NCI-H510A treated with DMSO at 0.1 percent for 48 hours (cell line): ENCODE results near the gene GNG8.
A peak's percentile ranks its signal among the peaks of the same experiment; 100 is the strongest.

ENCODE experiments used
- DNase-seq: peaks from one replicate; lab custom pipeline; 2025; lab: John Stamatoyannopoulos, UW

The GNG8 gene

DNA sequence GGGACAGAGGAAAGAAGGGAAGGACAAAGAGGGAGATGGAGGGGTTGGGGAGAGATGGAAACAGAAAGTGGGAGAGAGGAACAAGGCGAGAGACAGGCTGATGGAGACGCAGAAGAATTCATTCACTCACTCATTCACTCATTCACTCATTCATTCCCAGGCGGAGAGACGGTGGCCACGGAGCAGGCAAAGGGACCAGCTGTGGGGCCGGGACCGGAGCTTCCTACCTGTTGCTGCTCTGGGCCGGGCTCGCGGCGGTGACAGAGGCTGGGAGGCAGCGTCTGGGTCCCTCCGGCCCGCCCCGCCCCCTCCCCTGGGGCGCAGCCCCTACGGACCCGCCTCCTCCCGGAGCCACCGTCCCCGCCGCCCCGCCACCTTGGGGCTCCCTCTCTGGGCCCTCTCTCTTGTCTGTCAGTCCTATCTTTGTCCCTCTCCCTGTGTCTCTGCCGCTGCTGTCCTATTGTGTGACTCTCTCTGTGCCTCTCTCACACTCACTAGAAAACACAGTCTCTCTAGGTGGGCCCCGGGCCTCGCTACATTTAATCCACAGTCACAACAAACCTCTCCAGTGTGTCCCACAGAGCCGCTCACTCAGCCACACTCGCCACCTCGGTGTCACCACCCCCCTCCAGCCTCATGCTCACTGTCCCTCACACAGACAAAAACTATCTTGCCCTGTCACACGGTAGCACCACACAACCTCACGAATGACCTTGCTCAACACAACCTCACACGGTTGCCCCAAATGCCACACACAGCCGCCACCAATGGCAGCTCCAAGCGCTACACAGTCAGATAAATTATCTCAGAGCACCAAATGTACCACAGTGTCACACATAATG is at the start of gene GNG8:
Gene GNG8, minus strand, starts transcription at position 283 of the 842 bp plus-strand sequence. CDS start 1,520 bp downstream, outside the sequence.
- no peak for DNase-seq

DNA sequence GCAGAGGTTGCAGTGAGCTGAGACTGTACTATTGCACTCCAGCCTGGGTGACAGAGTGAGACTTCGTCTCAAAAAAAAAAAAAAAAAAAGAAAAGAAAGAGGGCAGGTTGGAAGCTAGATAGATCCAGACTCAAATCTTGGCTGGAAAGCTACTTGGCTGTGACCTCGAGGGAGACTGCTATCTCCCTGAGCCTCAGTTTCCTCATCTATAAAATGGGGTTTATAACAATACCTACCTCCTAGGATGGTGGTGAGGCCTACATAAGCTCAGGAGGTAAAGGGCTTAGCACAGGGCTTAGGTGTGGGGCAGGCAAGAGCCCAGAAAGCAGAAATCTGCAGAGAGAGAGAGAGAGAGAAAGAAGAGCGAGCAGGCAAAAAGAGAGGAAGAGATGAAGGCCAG is 49.2 kb upstream of the GNG8 start:
- no peak for DNase-seq

DNA sequence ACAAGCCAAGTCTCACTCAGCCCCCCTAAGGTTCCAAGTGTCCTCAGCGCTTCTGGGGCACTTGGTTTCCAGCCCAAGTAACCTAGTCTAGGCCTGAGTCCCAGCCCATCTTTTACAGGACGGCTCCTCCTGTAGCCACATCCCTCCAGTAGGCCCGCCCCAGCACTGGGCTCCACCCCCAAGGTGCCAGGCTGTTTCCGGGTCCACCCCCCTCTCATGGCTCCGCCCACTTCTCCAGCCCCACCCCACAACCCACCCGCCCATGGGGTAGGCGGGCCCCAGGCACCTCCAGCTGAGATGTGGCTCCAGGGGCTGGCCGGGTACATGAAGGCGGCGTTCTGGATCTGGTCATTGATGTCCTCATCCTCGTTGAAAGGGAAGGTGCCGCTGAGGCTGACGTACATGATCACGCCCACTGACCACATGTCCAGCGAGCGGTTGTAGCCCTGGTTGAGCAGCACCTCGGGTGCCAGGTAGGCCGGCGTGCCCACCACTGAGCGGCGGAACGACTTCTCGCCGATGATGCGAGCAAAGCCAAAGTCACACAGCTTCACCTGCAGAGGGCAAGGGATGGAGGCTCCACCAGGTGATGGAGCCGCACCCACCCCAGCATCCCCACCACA is 42.2 kb upstream of the GNG8 start:
- no peak for DNase-seq

DNA sequence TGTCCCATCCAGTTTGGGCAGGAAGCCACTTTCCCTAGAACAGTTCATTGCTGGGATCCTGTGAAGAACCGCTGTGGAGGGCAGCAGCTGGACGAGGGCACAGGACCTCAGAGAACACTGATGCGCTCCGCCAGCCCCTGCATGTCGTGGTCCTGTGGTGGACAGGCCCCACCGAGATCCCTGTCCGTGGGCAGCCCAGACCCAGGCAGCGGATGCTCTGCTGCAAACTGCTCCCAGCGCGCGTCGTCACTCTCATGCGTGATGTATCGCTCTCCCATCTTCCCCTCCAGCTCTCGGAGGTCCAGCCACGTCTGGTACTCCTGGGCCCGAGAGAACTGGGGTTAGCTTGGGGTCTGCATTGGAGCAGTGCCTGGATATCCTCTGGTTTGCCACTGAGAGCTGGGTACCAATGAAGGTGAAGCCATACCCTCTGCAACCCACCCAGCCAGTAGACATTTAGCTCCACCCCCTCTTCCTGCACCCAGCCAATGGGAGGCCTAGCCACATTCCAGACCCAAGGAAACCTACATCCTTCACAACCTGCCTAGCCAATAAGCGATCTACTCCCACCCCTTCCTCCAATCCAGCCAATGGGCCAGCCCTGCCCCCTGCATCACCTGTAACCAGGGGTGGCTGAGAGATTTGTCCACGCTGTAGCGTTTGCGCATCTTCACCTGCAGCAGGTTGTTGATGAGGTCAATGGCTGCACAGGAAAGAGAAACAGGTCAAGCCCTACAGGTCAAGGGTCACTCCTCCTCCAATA is 38.6 kb upstream of the GNG8 start:
- peak; percentile 39 for DNase-seq

DNA sequence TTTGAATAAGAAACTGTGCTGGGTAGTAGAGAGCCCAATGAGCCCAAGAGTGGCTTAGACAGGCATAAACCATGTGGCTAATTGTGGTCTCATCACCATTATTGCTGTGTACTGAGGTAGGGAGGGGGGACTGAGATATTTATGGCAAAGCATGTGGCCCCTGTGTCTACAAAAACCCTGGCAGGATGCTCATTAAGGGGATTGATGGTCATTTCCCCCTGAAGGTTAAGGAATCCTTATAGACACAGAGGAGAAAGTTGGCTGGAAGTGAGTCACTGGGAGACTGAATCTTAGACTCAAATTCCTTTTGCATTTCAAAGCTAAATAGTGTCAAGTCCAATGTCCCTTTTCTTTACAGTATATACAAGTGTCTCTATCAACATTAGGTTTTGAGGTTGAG is 34.8 kb upstream of the GNG8 start:
- no peak for DNase-seq

DNA sequence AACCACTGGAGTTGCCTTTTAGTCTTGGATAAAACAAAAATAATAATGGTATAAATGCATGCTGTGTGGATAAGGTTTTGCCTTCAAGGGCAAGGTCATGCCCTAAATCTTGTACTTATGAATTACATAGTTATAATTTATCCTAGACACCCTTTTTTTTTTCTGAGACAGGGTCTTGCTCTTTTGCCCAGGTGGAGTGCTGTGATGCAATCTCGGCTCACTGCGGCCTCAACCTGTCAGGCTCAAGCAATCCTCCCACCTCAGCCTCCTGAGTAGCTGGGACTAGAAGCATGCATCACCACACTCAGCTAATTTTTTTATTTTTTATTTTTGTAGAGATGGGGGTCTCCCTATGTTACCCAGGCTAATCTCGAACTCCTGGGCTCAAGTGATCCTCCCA is 32.7 kb upstream of the GNG8 start:
- DNase-seq, result no peak

DNA sequence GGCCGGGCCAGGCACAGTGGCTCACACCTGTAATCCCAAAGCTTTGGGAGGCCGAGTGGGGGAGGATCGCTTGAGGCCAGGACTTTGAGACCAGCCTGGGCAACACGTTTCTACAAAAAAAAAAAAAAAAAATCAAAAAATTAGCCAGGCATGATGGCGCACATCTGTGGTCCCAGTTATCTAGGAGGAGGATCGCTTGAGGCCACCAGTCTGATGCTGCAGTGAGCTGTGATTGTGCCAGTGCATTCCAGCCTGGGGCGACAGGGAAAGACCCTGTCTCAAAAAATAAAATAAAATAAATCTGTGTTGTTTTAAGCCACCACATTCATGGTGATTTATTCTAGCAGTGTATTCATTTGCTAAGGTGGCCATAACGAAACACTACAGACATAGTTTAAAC is 29.1 kb upstream of the GNG8 start:
- DNase-seq, result no peak

DNA sequence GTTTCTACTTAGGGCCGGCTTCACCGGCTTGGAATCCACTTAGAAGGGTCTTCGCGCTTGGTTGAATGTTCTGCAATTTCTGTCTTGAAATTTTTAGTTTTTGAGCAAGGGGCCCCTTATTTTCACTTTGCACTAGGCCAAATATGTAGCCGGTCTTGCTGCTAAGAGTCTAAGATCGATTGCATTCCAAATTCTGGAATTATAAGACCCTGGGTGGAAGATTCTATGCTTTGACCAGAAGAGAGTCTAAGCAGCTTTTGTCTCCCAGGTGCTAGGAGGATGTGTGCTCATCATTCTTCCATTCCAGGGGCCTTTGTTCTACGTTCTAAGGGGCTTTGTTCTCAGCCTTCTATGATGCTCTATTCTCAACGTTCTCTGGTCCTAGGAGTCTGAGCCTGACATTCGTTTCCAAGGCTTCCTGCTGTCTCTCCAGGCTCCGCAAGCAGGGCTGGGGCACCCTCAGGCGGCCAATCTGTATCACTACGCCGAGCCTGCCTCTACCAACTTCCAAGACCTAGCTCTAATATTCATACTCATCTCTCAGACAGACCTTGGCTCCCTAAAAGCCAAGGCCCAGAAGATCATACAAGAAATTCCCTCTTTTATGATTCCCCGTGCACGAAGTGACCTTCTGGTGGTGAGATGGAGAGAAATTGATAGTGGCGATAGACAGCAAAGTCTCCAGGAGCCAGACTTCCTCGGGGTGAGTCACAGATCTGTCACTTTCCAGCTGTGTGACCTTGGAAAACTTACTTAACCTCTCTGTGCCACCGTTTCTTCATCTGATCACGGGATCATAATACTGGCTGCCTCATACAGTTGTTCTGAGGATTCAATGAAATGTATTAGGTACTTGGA is 26.0 kb upstream of the GNG8 start:
- DNase-seq, result peak; percentile 76

DNA sequence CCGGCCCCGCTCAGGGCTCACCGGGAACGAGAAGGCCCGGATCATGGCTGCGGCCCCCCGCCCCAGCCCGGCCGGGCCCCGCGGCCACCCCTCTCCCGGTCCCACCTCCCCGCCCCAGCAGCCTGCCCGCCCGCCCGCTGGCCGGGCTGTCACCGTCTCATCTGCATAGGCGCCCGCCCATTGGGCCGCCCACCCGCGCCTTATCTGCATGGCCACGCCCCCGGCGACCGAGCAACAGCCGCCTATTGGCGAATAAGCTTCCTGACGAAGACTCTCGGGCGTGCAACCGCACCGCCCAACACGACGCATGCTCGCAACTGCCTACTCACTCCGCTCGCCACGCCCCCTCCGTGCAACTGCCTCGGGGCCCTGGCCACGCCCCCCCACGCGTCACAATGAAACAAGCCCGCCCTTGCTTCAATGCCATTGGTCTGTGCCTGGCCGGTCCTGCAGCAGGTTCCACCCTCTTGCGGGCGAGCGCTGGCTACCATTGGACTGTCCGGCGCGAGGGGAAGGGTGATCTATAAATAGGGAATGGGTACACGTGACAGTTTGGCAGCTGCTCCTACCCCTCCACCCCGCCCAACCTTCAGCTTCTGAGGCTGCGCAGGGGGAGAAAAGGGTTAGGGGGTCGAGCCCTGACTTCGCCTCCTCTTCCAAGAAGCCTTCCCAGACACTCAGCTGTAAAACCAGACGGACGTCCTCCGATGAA is 25.2 kb upstream of the GNG8 start, which contains the start of gene DACT3:
Gene DACT3, minus strand, starts transcription at position 163 of the 712 bp plus-strand sequence. Its CDS starts 118 bp downstream, at position 45.
- peak; percentile 99 for DNase-seq

DNA sequence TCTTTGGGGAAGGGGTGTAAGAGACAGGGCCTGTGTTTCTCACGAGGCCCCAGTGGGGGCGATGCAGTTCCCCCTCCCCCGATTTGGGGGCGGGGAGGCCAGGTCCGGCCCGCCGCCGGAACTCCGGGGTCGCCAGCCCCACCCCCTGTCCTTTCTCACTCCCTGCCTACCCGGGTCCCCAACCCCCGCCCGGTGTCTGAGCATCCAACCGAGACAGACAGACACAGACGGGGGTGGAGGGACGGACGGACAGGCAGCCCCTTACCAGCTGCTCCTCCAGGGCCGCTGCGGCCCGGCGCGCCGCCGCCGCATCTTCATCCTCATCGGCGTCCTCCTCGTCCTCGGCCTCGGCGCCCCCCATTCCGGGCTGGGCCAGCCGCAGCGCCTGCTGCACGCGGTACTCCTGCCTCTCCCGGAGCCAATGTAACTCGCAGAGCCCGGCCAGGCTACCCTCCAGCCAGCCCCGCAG is 24.6 kb upstream of the GNG8 start:
- DNase-seq, result no peak

DNA sequence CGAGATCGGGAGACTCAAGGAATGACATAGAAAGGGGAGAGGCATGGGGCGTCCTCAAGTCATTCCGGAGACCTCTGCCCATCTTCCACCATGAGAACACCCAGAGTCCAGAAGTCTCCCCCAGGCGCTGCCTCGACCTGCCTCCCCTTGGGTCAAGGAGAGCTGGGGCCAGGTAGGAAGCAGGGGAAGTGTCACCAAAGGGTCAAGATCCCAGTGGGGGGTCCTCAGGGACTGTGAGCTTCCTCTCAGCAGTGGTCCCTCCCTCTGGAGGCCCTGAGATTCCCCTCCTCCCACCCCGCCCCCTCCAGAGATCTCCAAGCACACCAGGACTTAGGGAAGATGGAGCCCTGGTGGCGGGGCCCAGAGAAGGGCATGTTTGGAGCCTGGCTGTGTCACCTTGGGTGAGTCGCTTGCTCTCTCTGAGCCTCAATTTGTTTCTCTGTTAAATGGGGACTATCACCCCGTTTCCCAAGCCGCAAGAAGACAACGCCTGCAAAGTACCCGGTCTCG is 24.1 kb upstream of the GNG8 start:
- DNase-seq, result no peak

DNA sequence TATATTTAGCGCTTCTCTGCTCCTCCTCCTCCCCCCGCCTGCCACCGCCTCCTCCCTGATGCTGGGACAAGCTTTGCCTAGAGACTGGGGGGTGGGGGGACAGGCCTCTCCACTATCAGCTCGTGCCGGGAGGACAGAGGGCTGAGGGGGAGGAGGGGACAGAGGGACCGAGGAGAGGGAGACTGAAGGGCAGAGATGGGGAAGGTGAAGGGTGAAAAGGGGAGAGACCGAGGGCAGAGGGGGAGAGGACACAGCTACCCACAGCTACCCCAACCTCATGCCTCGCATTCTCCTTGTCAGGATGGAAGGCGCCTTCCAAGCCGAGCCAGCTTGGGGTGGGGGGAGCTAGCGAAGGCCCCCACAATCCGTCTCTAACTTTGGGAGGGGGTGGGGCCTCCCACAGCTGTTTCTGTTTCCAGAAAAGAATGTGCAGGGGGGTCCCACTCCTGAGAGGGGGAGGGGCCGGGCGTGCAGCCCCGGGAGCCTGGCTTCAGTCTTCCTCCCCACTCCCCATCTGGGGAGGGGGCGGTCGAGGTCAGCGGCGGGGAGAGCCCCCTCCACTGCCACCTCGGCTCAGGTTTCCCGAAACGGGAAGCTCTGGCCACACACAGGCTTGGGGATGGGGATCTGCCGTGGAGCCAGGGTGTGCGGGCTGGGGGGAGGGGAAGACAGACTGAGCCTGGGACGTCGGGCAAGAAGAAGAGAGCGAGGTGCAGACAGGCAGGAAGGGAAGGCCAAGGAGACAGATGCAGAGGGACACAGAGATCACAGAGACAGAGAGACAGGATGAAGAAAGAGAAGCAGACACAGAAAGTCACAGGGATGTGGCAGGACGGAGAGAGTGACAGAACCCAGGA is 23.4 kb upstream of the GNG8 start:
- no peak for DNase-seq

DNA sequence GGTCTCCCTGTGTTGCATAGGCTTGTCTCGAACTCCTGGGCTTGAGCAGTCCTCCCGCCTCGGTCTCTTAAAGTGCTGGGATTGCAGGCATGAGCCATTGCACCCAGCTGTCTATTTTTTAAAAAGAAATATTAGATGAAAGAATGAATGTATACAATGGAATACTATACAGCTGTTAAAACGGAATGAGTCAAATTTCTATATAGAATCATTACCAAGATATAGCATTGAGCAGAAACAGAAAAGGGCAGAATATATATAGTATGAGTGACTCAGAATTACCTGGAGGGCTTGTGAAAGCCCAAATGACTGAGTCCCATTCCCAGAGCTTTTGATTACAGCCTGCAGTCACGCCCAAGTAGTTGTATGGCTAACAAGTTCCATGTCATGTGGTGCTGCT is 20.5 kb upstream of the GNG8 start:
- no peak for DNase-seq

DNA sequence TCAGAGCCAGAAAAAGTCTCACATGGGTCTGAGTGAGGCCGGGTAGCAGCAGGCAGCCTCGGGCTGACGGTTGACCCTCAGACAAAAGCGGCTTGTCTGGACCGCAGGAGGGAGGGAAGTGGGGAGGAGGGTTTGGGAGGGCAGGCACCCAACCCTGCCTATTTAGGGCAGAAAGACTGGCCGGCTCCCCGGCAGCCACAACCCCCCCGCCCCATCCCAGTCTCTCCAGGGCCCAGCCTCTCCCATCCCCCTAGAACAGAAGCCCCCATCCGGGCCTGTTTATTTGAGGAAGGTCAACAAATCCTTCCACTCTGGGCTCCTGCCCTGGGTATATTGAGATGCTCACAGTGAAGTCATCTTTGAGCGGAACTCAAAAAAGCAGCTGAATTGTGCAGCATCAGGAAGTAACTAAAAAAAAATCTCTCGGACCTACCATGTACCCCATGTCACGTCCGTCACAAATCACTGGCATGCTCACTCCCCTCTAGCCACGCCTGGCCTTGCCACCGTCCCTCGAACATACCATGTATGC is 18.7 kb upstream of the GNG8 start:
- no peak for DNase-seq

DNA sequence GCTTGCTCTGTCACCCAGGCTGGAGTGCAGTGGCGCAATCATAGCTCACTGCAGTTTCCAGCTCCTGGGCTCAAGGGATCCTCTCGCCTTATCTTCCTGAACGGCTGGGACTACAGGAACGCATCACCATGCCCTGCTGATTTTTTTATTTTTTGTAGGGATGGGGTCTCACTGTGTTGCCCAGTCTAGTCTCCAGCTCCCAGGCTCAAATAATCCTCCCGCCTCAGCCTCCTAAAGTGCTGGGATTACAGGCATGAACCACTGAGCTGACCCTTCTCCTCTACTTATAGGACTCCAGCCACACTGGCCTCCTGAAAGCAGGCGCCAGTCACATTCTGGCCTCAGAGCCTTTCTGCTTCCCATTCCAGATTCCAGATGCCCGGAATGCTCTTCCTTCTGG is 14.4 kb upstream of the GNG8 start:
- no peak for DNase-seq

DNA sequence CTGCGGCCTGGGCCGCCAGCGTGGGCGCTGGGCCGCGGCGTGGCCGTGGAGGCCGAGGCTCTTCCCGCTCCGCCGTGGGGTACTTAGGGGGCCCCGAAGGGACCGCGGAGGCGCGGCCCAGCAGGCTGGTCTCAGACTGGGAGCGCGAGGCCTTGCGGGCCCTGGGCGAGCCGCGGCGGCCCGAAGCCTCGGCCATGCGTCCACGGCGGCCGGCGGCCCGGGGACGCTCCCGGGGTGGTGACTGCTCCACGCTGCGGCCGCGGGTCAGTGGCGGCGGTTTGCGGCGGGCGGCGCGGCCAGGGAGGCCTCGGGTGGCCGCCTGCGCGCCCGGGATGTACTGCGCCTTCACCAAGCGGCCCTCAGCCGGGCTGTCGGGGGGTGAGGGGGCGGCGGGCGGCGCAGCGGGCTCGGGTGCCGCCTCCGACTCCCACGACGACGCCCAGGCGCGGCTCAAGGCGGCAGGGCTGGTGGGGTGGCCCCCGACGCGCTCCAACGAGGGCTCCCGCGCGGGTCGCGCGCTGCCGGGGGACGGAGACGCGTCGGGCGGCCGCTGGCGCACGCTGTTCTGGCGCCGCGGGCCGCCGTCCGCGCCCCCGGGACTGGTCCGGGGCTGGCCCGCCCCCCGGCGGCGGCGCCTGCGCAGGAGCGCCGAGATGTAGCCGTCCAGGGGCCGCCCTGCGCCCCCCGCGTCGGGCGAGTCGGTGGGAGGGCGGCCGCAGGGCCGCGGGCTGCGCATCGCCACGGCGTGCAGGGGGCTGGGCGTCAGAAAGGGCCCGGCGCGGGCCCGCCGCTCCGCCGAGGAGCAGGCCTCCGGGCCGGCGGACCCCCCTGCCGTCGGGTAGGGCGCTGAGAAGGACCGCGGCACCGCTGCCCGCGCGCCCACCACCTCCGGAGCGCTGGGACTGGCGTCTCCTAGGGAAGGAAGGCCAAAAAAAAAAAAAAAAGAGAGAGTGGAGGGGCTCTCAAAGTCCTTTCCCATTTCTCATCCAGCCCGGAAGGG is 13.3 kb upstream of the GNG8 start:
- no peak for DNase-seq

DNA sequence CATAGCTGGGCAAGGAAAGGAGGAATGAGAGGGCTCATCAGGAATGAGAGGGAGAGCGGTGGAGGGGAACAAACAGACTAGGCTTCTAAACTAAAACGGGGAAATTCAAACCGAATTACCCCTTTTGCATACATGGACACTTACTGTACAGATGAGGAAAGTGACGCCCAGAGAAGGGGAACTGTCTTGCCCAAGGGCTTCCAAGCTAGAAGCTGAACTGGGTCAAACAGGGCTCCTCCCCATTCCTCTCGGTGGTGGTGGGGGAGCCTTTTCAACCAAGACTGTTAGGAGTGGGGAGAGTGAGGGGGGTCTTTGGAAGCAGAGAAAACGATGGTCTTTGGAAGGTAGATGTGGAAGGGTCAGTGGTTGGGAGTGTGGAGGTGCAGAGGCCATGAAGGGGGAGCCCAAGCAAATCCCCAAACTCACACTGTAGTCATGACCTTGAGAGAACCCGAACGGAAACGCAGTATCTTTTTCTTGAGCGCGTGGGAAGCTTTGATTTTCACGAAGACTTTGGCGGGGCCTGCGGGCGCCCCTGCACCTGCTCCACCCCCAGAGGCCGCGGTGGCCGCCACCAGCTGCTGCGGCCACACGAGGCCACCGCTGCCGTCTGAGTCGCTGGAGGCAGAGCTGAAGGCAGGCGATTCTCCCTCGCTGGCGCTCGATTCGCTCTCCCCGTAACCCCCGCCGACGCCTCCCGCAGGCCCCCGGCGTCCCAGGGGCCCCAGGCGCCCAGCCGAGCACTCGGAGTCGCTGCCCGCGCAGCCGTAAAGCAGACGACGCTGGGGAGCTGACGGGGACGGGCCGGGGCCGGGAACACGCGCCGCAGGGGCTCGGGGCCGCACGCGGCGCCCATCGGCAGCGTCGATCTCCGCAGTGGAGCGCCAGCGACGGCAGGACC is 12.3 kb upstream of the GNG8 start:
- no peak for DNase-seq
